Embryonic facial prominence (tissue), 1 donor: Measurements from ENCODE around the gene ASPHD2.

Source experiments
- DNase-seq: peaks from one replicate; pipeline ENCODE4 v3.0.0-alpha.2; 2016; ENCODE audit errors: extremely low spot score

The ASPHD2 gene

GRCh38 chr22:26474682-26475081, 45.6 kb downstream of the ASPHD2 start:
- DNase-seq: no peak

DNA sequence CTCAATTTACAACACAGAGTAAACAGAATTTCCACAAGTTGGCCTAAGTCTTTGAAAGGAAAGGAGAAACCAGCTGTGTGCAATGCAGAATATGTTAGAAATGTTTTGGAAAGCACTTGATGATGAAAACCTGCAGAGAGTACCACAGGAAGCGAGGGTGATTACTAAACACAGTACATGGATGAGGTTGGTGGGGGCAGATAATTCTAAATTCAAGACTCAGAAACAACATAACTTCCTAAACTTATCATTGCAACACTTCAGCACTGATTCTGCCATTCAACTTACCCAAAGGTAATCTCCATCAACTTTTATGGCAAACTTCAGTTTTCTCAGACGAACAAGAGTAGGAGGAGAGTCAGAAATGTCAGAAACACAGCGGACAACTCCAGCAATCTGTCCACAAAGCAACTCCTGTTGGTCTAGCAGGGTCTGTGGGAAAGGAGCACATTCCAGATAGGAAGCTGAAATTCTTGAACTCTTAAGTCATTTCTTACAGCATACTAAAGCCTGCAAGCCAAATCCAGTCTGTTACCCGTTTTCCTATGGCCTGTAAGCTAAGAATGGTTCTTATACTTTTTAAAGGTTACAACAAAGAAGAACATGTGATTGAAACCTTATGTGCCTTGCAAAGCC, 47.8 kb downstream of the ASPHD2 start:
- DNase-seq: no peak

GRCh38 chr22:26477341-26477731, 48.3 kb downstream of the ASPHD2 start:
- DNase-seq: no peak

- DNase-seq: no peak
These were observed 50.2 kb downstream of the ASPHD2 start for GRCh38 chr22:26479043-26479791.

GRCh38 chr22:26479792-26480610, 50.9 kb downstream of the ASPHD2 start:
- DNase-seq: no peak

DNA sequence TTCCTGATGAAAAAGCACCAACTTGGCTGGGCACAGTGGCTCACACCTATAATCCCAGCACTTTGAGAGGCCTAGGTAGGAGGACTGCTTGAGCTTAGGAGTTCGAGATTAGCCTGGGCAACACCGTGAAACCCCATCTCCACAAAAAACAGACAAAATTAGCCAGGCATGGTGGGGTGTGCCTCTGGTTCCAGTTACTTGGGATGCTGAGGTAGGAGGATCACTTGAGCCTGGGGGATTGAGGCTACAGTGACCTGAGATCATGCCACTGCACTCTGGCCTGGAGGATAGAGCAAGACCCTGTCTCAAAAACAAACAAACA, 51.5 kb downstream of the ASPHD2 start:
- DNase-seq: no peak

DNA sequence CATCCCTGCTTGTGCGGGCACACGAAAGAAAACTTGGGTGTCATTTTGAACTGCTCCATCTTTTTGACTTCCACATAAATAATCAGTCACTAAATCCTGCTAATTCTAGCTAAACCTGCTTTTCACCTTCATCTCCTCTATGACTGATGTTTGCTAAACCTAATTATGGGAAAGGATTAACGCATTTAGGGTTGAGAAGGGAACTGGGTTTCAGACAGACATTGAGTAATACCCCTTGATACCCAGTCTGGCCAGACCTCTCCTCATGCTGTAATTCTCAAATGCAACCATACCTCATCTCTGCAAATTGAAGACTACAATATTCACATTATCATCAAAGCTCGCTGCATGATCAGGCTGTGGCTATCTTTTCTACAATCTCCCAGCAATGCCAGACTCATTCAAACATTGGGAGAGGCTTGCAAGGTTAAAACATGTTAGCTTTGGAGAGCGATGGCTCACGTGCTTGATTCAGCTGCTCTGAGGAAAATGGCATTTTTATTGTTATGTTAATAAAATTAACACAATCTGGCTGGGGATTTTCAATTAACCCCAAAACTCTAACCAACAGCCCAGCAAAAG, 52.1 kb downstream of the ASPHD2 start:
- no peak for DNase-seq

DNA sequence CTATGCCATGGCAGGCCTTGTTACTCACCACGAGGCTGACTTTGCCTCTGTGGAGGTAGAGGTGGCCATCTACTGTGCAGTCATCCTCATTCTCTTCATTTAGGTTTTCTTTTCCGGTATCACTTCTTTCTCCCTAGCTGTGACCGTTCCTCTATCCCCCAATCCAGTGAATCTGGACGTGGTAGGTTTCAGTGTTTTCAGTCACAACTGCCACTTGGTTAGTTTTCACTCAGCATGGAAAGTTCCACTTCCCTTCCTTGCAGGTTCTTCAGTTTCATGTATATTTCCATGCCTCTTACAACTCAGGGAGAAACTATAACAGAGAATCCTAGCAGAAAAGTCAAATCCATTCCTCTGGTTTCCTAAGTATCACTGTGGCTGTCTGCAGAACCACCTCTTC, 52.6 kb downstream of the ASPHD2 start:
- DNase-seq: no peak

GRCh38 chr22:26482161-26482560, 53.1 kb downstream of the ASPHD2 start:
- DNase-seq: no peak

GRCh38 chr22:26483043-26483438, 54.0 kb downstream of the ASPHD2 start:
- no peak for DNase-seq

DNA sequence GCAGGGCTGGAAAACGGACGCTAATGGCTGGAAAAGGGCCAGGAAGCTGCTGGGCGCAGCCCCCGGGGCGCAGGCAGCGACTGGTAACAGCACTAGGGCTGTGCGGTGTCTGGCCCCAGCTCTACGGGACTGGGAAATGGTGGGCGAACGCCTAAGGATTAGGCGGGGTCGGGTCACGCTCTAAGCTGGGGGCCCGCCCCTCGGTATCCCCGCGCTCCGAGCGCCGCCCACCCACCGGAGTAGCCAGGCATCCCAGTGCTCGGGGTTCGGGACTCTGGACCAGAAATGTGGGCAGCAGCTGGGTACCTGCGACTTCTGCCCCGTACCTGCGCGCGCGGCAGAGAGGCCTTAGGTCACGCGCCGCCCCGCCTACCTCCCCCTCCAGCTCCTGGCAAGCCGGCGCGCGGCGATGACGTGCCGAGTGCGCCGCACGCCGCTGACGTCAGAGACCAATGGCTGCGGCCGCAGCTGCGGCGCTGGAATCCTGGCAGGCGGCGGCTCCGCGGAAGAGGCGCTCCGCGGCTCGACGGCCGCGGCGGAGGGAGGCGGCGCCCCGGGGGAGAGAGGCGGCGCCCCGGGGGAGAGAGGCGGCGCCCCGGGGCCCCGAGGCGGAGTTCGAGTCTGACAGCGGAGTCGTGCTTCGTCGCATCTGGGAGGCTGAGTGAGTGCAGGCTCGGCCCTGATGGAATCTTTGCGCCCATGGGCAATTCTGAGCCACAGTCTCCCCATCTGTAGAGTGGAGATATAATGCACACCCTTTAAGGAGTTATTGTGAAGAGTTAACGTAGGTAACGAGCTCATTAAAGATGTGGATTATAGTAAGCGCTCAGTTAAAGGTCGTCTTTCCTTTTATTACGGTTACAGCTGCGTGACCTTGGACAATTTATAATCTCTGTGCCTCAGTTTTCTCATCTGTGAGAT, 54.6 kb downstream of the ASPHD2 start, which contains the start of the genes HPS4 and SRRD:
TSS of gene HPS4 (minus strand) at position 345 of the 921 bp plus-strand sequence. CDS start 2,021 bp downstream, outside the sequence.
TSS of gene SRRD (plus strand) at position 439 of the 921 bp plus-strand sequence. CDS start at position 453, 14 bp downstream.
- DNase-seq: peak; percentile 81

DNA sequence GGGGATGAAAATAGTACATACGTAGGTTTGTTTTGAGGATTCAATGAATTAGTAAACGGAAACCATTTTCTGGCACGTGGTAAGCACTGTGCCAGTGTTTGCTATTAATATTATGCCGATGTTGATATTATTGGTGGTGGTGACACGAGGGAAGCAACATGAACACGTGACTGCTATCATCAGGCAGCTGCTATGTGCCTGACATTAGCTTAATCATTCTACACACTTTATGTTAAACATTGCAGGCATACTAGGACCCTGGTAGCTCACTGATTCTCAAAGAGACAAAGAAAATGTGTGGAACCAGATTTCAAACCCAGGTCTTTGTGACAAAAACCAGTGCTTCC, 55.3 kb downstream of the ASPHD2 start:
- DNase-seq: no peak

DNA sequence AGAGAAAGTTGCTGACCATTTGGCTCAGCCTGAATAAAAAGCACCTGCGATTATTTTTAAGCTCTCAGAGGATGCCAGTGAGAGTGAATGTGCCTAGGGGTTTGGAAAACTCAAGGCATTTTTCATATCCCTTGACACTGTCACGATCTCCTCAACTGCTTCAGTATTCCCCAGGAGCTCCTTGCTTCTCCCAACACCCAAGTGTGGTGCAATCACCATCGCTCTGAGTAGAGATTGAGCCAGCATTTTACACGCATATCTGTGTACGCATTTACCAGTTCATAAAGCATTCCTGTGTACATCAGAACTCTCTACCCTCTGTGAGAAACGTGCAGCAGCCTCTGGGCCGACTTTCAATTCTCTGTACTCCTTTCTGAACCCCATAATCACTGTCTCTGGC, 56.0 kb downstream of the ASPHD2 start:
- DNase-seq: no peak

GRCh38 chr22:26485806-26486390, 56.8 kb downstream of the ASPHD2 start:
- no peak for DNase-seq

GRCh38 chr22:26486394-26486793, 57.3 kb downstream of the ASPHD2 start:
- DNase-seq: no peak

DNA sequence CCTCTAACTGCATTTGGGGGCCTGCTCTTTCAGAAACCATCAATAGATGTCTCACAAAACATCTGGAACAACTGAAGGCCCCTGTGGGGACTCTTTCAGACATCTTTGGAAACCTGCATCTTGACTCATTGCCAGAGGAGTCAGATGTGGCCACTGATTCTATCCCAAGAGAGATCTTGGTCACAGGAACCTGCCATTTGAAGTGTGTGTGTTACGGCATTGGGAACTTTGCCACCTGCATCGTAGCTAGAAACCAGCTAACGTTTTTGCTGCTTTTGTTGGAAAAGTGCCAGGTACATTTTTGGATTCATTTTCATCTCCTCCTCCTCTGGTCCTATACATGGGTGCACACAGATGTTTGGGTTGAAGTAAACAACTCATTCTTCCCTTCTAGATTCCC, 58.9 kb downstream of the ASPHD2 start:
- no peak for DNase-seq

- no peak for DNase-seq
These were observed 60.5 kb downstream of the ASPHD2 start for GRCh38 chr22:26489447-26490036.

- no peak for DNase-seq
These were observed 63.2 kb downstream of the ASPHD2 start for GRCh38 chr22:26492220-26492619.

GRCh38 chr22:26494506-26494905, 65.4 kb downstream of the ASPHD2 start:
- DNase-seq: no peak
